ENCODE measurements around the gene CD1E. TPM values are rescaled to one million over a fixed set of nuclear protein-coding genes. Genes with fewer than 3 reads are reported as not detected.

CD1E gene
- total RNA-seq, 3 donors from 2014 or later (not counting 1 experiment from before 2014, with no cell fraction given): 0.73 TPM; not detected in 2

- TF ChIP-seq, protein P1, sequence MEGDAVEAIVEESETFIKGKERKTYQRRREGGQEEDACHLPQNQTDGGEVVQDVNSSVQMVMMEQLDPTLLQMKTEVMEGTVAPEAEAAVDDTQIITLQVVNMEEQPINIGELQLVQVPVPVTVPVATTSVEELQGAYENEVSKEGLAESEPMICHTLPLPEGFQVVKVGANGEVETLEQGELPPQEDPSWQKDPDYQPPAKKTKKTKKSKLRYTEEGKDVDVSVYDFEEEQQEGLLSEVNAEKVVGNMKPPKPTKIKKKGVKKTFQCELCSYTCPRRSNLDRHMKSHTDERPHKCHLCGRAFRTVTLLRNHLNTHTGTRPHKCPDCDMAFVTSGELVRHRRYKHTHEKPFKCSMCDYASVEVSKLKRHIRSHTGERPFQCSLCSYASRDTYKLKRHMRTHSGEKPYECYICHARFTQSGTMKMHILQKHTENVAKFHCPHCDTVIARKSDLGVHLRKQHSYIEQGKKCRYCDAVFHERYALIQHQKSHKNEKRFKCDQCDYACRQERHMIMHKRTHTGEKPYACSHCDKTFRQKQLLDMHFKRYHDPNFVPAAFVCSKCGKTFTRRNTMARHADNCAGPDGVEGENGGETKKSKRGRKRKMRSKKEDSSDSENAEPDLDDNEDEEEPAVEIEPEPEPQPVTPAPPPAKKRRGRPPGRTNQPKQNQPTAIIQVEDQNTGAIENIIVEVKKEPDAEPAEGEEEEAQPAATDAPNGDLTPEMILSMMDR (IDR thresholded peaks at IDR 0.05): no peak
- Mint-ChIP-seq H3K27me3 (ENCODE audit: low read depth in 2 of 2) (peaks cover 25 to 31% of the 10 kb centered on the region in 2 donors), H3K27ac (no peak overlapping the region), H3K4me3 (no peak overlapping the region), H3K9me3 (peaks cover 0 to 5% of the 10 kb centered on the region in 2 donors), H3K4me1 (no peaks in the 10 kb centered on the region), H3K36me3 (no peaks in the 10 kb centered on the region)
- intact Hi-C loops (cut with micrococcal nuclease): no loop called here
- Histone ChIP-seq H3K4me1 (ENCODE audit: control insufficient read depth, insufficient read depth, low read length) (no peaks in the 10 kb centered on the region), H3K27ac (ENCODE audit: low read length) (no peak overlapping the region), H3K27me3 (ENCODE audit: control insufficient read depth, insufficient read depth, low read length) (no peaks in the 10 kb centered on the region), H3K36me3 (ENCODE audit: control insufficient read depth, insufficient read depth, low read length) (no peaks in the 10 kb centered on the region), H3K4me3 (ENCODE audit: low read length) (no peak overlapping the region), H3K9me3 (ENCODE audit: control insufficient read depth, insufficient read depth, low read length) (no peaks in the 10 kb centered on the region)
- 95% methylated on average over 1 of the region's 1 CpG for WGBS (ENCODE audit: insufficient coverage)
- ATAC-seq (no peak), DNase-seq (no peak)
These were observed 29.8 kb upstream of the CD1E start for GRCh38 chr1:158323866-158324265.

GRCh38 chr1:158324395-158324794 lies 29.3 kb upstream of the CD1E start:
- WGBS (ENCODE audit: insufficient coverage): 64% methylated on average over 1 of the region's 4 CpGs
- no peaks in the 10 kb centered on the region for H3K4me1 Mint-ChIP-seq
- intact Hi-C loops (cut with micrococcal nuclease): no loop called here

DNA sequence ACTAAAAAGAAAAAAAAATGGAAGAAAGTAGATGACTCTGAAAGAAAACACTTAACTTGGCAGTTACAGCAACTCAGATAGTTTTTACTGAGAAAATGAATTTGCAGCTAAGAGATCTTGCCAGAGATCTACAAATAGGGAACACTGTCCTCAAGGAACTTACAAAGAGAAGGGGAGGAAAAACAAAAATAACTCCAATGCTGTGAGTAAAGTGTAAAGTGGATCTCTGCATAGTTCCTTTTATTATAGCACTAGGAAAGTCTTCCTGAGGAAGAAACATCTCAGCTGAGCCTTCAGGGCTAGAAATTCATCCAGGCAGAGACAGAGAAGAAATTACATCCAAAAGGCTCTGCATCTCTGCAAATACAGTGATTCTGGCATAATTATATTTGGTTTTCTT lies 26.2 kb upstream of the CD1E start:
- TF ChIP-seq, protein P1 (IDR thresholded peaks at IDR 0.05): no peak
- H3K27ac ChIP-seq (ENCODE audit: low read length): no peak overlapping the region
- H3K27me3 Mint-ChIP-seq (ENCODE audit: low read depth in 2 of 2): peaks cover 11 to 22% of the 10 kb centered on the region in 2 donors
- DNase-seq (no peak), ATAC-seq (no peak)
- no peaks in the 10 kb centered on the region for H3K4me1 Mint-ChIP-seq
- no peak overlapping the region for H3K27ac Mint-ChIP-seq
- intact Hi-C loops (cut with micrococcal nuclease): no loop called here
- H3K4me3 ChIP-seq (ENCODE audit: low read length): no peak overlapping the region
- H3K36me3 ChIP-seq (ENCODE audit: control insufficient read depth, insufficient read depth, low read length): no peaks in the 10 kb centered on the region
- peaks cover 0 to 5% of the 10 kb centered on the region in 2 donors for H3K9me3 Mint-ChIP-seq
- H3K36me3 Mint-ChIP-seq: no peaks in the 10 kb centered on the region
- no peak overlapping the region for H3K4me3 Mint-ChIP-seq
- no peaks in the 10 kb centered on the region for H3K27me3 ChIP-seq (ENCODE audit: control insufficient read depth, insufficient read depth, low read length)
- H3K4me1 ChIP-seq (ENCODE audit: control insufficient read depth, insufficient read depth, low read length): no peaks in the 10 kb centered on the region
- H3K9me3 ChIP-seq (ENCODE audit: control insufficient read depth, insufficient read depth, low read length): no peaks in the 10 kb centered on the region

More at GRCh38 chr1:158324395-158324794, 29.3 kb upstream of the CD1E start:
- Histone ChIP-seq H3K36me3 (ENCODE audit: control insufficient read depth, insufficient read depth, low read length) (no peaks in the 10 kb centered on the region), H3K4me3 (ENCODE audit: low read length) (no peak overlapping the region), H3K27ac (ENCODE audit: low read length) (no peak overlapping the region), H3K4me1 (ENCODE audit: control insufficient read depth, insufficient read depth, low read length) (no peaks in the 10 kb centered on the region), H3K9me3 (ENCODE audit: control insufficient read depth, insufficient read depth, low read length) (no peaks in the 10 kb centered on the region), H3K27me3 (ENCODE audit: control insufficient read depth, insufficient read depth, low read length) (no peaks in the 10 kb centered on the region)
- no peak for ATAC-seq
- TF ChIP-seq, protein P1 (IDR thresholded peaks at IDR 0.05): no peak
- Mint-ChIP-seq H3K9me3 (peaks cover 0 to 5% of the 10 kb centered on the region in 2 donors), H3K27me3 (ENCODE audit: low read depth in 2 of 2) (peaks cover 23 to 31% of the 10 kb centered on the region in 2 donors), H3K27ac (no peak overlapping the region), H3K4me3 (no peak overlapping the region), H3K36me3 (no peaks in the 10 kb centered on the region)
- no peak for DNase-seq

- no peak overlapping the region for H3K4me3 ChIP-seq (ENCODE audit: low read length)
- Mint-ChIP-seq H3K9me3 (no peaks in the 10 kb centered on the region), H3K27me3 (ENCODE audit: low read depth in 2 of 2) (peaks cover 3 to 13% of the 10 kb centered on the region in 2 donors), H3K4me1 (peaks cover 3 to 4% of the 10 kb centered on the region in 2 donors), H3K4me3 (no peak overlapping the region), H3K27ac (no peak overlapping the region), H3K36me3 (no peaks in the 10 kb centered on the region)
- no peak for DNase-seq
- intact Hi-C loops (cut with micrococcal nuclease): no loop called here
- no peak for ATAC-seq
- no peaks in the 10 kb centered on the region for H3K36me3 ChIP-seq (ENCODE audit: control insufficient read depth, insufficient read depth, low read length)
- 89% methylated on average over 1 of the region's 3 CpGs for WGBS (ENCODE audit: insufficient coverage)
- H3K4me1 ChIP-seq (ENCODE audit: control insufficient read depth, insufficient read depth, low read length): no peaks in the 10 kb centered on the region
- no peak overlapping the region for H3K27ac ChIP-seq (ENCODE audit: low read length)
- H3K27me3 ChIP-seq (ENCODE audit: control insufficient read depth, insufficient read depth, low read length): no peaks in the 10 kb centered on the region
- TF ChIP-seq, protein P1 (IDR thresholded peaks at IDR 0.05): no peak
- no peaks in the 10 kb centered on the region for H3K9me3 ChIP-seq (ENCODE audit: control insufficient read depth, insufficient read depth, low read length)
These were observed 25.3 kb upstream of the CD1E start for GRCh38 chr1:158328426-158328825.

Data from natural killer cell (primary cell).